Measurements from ENCODE around the gene EIF2B4. TPM values are rescaled to one million over a fixed set of nuclear protein-coding genes. Genes with fewer than 3 reads are reported as not detected.

The EIF2B4 gene
- total and polyA plus RNA-seq, 10 donors, result 26.5 to 58.1 (median 30.6) TPM

DNA sequence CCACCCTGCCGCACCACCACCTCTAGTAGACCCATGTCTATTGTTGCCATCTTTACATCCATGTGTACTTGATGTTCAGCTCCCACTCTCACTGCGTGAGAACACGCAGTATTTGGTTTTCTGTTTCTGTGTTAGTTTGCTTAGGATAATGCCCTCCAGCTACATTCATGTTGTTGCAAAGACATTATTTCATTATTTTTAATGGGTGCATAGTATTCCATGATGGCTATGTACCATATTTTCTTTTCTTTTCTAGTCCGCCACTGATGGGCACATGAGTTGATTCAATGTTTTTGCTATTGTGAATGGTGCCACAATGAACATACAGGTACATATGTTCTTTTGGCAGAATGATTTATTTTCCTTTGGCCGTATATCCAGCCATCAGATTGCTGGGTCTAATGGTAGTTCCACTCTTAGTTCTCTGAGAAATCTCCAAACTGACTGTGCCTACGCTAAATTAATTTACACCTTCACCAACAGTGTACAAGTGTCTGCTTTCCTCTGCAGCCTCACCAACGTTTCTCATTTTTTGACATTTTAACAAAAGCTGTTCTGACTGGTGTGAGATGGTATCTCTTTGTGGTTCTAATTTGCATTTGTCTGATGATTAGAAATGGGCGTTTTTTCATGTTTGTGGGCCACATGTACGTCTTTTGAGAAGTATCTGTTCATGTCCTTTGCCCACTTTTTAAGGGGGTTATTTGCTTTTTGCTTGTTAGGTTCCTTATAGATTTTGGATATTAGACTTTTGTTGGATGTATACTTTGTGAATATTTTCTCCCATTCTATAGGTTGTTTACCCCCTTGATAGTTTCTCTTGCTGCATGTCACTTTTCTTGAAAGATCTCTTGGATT, 20.9 kb upstream of the EIF2B4 start:
- peaks cover 0 to 11% (median 0%) of the 10 kb centered on the region in 6 donors for H3K4me1 ChIP-seq
- no peak overlapping the region for H3K4me3 ChIP-seq
- DNase-seq, result no peak
- H3K36me3 ChIP-seq, result peaks cover 0 to 32% (median 6%) of the 10 kb centered on the region in 6 donors
- WGBS, 5 donors, result 87 to 91% (median 90%) methylated on average over 9 of the region's 9 CpGs
- intact Hi-C loops (cut with DNase I; ENCODE audit: low total_unique reads), result no loop called here
- peak overlapping the region in 5 of 8 donors; percentile 28 to 61 (median 47) for H3K27ac ChIP-seq
- no peaks in the 10 kb centered on the region for H3K27me3 ChIP-seq (replicated peaks in 1 of 7)
- H3K9me3 ChIP-seq, result no peaks in the 10 kb centered on the region
- TF ChIP-seq POLR2A (IDR thresholded peaks at IDR 0.05), result no peak
- no peak for TF ChIP-seq POLR2AphosphoS5 (IDR thresholded peaks at IDR 0.05)
- TF ChIP-seq, protein P1, sequence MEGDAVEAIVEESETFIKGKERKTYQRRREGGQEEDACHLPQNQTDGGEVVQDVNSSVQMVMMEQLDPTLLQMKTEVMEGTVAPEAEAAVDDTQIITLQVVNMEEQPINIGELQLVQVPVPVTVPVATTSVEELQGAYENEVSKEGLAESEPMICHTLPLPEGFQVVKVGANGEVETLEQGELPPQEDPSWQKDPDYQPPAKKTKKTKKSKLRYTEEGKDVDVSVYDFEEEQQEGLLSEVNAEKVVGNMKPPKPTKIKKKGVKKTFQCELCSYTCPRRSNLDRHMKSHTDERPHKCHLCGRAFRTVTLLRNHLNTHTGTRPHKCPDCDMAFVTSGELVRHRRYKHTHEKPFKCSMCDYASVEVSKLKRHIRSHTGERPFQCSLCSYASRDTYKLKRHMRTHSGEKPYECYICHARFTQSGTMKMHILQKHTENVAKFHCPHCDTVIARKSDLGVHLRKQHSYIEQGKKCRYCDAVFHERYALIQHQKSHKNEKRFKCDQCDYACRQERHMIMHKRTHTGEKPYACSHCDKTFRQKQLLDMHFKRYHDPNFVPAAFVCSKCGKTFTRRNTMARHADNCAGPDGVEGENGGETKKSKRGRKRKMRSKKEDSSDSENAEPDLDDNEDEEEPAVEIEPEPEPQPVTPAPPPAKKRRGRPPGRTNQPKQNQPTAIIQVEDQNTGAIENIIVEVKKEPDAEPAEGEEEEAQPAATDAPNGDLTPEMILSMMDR (IDR thresholded peaks at IDR 0.05 in 8 of 11, conservative IDR thresholded peaks at IDR 0.05 in 3 of 11), result no peak

DNA sequence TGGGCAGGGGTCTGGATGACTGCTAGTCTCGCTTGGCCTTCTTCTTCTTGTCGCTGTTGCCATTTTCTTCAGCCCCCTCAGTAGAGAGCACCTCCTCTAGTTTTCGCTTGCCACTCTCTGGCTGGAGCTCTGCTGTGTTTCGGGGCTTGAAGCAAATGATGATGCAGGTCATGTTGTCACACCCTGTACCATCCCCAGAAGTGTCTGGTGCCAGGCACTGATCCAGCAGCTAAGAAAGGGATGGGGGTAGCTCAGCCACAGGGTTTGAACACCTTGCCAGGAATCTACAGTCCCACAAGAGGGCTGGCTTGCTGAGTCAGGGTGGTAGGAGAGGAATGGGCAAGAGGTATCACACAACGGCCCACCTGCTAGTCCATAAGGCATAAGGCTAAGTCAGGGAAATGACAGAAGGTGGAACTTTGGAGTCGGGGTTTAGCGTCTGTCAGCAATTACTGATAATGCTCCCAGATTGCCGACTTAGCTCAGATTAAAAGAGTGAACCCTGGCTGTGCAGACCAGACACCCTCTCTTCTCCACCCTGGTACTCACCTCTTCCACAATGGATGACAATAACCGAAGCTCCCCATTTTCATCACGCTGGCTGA, 11.5 kb upstream of the EIF2B4 start:
- intact Hi-C loops (cut with DNase I; ENCODE audit: low total_unique reads), result no loop called here
- 92 to 97% (median 95%) methylated on average over 10 of the region's 10 CpGs for WGBS, 5 donors

DNA sequence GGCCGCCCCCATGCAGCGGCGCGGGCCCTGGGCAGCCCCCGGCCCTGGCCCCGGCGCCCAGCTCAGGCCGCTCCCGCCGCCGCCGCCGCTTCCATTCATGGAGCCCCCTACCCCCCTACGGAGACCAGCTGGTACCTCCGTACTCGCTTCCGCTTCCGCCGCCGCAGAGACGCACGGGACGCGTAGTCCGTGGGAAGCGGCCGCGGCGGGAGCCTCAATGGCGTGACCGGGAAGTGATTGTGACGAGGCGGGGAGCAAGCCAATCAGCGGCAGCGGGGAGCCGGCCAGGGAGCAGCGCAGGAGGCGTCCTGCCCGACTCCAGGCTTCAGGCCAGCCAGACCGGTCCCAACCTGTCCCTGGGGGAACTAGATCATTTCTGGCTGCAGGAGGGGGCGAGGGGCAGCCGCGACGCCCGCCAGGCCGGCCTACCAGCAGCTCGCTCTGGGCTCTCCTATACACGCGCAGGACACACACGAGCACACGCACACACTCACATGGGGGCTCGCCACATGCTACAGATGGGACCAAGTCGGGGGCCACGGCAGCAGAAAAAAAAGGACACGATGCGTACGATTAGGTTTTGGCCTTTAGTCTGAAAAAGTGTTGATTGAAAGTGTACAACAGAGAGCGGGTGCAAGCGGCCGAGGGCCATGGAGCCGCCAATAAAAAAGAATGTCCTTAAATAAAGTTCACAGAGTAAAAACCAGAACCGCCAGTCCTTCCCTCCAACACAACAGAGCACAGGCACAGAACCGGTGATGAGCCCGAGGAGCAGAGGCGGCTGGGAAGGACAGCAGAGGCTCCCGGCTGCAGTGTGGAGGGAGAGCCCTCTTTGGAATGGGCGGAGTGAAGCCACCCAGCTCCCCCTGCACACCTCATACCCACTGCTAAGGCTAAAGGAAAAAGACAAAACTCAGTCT, 10.7 kb upstream of the EIF2B4 start, which contains the start of gene ZNF513:
TSS of gene ZNF513 (minus strand) at position 109 of the 920 bp plus-strand sequence. CDS start 208 bp downstream, outside the sequence.
- intact Hi-C loops (cut with DNase I; ENCODE audit: low total_unique reads), result no loop called here
- peak within 1 kb of the TSS; percentile 78 to 93 (median 89) for H3K27ac ChIP-seq
- peak within 1 kb of the TSS; percentile 59 to 75 (median 64) for H3K4me3 ChIP-seq
- no peaks in the 10 kb centered on the region for H3K9me3 ChIP-seq
- peaks cover 13 to 53% (median 30%) of the 10 kb centered on the region in 6 donors for H3K4me1 ChIP-seq
- DNase-seq, result peak; percentile 99
- TF ChIP-seq POLR2A (IDR thresholded peaks at IDR 0.05), result no peak
- TF ChIP-seq POLR2AphosphoS5 (IDR thresholded peaks at IDR 0.05), result peak; percentile 95 to 98 (median 96)
- WGBS, 5 donors, result 19 to 36% (median 22%) methylated on average over 37 to 67 of the region's 67 CpGs
- H3K27me3 ChIP-seq (replicated peaks in 1 of 7), result no peaks in the 10 kb centered on the region
- H3K36me3 ChIP-seq, result peaks cover 0 to 79% (median 66%) of the 10 kb centered on the region in 6 donors

More for the DNA sequence above, 11.5 kb upstream of the EIF2B4 start:
- Histone ChIP-seq H3K27ac (peak overlapping the region in 5 of 8 donors; percentile 89 to 93 (median 91)), H3K36me3 (peaks cover 0 to 79% (median 62%) of the 10 kb centered on the region in 6 donors), H3K9me3 (no peaks in the 10 kb centered on the region), H3K27me3 (replicated peaks in 1 of 7) (no peaks in the 10 kb centered on the region), H3K4me3 (peak overlapping the region in 2 of 8 donors; percentile 69 to 75), H3K4me1 (peaks cover 13 to 45% (median 31%) of the 10 kb centered on the region in 6 donors)
- TF ChIP-seq POLR2A (IDR thresholded peaks at IDR 0.05) (no peak), POLR2AphosphoS5 (IDR thresholded peaks at IDR 0.05) (no peak)
- TF ChIP-seq, protein P1 (IDR thresholded peaks at IDR 0.05 in 8 of 11, conservative IDR thresholded peaks at IDR 0.05 in 3 of 11), result no peak
- no peak for DNase-seq
